ENCODE data around the gene AFF3.

Gene AFF3

DNA sequence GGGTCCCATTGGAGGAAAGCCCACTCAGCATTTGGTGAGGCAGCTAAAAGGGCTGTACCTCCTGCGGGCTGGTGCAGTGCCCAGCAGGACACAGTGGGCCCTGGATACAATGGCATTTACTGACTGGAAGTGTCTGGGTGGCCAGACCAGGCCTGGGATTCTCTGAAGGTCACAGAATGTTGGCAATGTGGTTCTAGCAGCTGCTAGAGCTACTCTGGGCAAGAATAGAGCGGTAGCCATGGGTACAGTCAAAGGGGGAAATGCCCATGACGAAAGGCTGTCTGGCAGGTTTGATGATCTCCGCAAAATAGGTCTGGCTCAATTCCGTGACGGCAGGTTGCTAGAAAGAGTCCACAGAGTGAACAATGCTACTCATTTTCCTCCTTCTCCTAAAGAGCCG lies 241.8 kb downstream of the AFF3 start:
- H3K9ac ChIP-seq (ENCODE audit: low read length) = no peak overlapping the region
- no peak overlapping the region for H3K27ac ChIP-seq (ENCODE audit: low read length)
- no peaks in the 10 kb centered on the region for H3K4me1 ChIP-seq (ENCODE audit: control insufficient read depth, low read depth, low read length)
- H3K4me3 ChIP-seq (ENCODE audit: low read length) = no peak overlapping the region
- H3K9me3 ChIP-seq (ENCODE audit: control insufficient read depth, low read depth, low read length) = no peaks in the 10 kb centered on the region
- H3K36me3 ChIP-seq (ENCODE audit: control insufficient read depth, low read depth, low read length) = no peaks in the 10 kb centered on the region
- no peaks in the 10 kb centered on the region for H3K27me3 ChIP-seq (ENCODE audit: control insufficient read depth, insufficient read depth, low read length)

DNA sequence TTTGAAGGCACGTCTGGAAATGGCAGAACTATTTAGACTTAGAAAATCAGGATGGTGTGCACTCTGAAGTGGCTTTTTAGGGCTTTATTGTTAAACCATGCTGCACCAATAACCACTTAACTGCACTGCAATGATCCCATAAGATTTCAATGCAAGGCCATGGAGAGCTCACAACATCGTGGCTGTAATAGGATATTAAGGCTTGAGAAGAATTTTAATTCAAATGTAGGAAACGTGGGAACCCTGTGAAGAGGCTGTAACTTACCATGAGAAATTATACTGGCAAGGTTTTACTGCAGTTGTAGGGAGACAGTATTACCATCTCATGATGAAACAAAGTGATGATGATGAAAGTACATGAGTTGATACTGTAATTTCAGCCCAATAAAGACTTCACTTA lies 242.5 kb downstream of the AFF3 start:
- H3K4me3 ChIP-seq (ENCODE audit: low read length) = no peak overlapping the region
- no peaks in the 10 kb centered on the region for H3K4me1 ChIP-seq (ENCODE audit: control insufficient read depth, low read depth, low read length)
- no peaks in the 10 kb centered on the region for H3K27me3 ChIP-seq (ENCODE audit: control insufficient read depth, insufficient read depth, low read length)
- no peaks in the 10 kb centered on the region for H3K36me3 ChIP-seq (ENCODE audit: control insufficient read depth, low read depth, low read length)
- H3K27ac ChIP-seq (ENCODE audit: low read length) = no peak overlapping the region
- no peaks in the 10 kb centered on the region for H3K9me3 ChIP-seq (ENCODE audit: control insufficient read depth, low read depth, low read length)
- no peak overlapping the region for H3K9ac ChIP-seq (ENCODE audit: low read length)

DNA sequence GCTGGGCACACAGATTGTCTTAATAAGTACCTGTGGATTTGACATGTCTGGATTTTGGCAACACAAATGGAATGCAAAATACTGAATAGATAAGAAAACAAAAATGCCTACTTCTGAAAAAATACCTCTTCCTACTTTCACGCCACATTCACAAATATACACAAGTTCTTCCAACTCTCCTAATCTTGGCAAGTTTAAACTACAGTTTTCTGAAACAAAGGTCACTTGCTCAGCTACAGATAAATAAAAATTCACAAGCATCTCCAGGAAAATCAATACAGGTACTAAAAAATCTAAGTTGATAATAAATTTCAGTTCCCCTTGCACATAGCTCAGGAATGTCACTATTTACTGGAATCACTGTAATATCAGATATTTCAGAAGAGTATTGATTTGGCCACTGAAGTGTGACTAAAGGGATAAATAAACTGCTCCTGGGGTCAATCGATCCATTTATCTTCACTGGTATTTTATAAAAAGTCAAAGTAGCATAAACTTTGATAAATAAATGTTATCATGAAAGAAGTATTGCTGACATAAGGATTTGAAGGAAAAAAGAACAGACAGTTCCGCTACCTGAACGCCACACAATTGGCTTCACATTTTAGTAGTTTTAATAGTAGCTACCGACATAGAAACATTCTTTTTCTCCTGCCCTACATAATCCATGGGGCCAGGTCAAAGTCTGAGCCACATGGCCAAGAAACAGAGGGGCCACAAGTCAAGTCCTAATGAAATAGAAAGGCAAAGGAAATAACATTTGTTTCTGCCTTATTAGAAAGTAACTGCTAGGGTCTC lies 243.1 kb downstream of the AFF3 start:
- Histone ChIP-seq H3K27ac (ENCODE audit: low read length) (no peak overlapping the region), H3K9ac (ENCODE audit: low read length) (no peak overlapping the region), H3K27me3 (ENCODE audit: control insufficient read depth, insufficient read depth, low read length) (no peaks in the 10 kb centered on the region)

DNA sequence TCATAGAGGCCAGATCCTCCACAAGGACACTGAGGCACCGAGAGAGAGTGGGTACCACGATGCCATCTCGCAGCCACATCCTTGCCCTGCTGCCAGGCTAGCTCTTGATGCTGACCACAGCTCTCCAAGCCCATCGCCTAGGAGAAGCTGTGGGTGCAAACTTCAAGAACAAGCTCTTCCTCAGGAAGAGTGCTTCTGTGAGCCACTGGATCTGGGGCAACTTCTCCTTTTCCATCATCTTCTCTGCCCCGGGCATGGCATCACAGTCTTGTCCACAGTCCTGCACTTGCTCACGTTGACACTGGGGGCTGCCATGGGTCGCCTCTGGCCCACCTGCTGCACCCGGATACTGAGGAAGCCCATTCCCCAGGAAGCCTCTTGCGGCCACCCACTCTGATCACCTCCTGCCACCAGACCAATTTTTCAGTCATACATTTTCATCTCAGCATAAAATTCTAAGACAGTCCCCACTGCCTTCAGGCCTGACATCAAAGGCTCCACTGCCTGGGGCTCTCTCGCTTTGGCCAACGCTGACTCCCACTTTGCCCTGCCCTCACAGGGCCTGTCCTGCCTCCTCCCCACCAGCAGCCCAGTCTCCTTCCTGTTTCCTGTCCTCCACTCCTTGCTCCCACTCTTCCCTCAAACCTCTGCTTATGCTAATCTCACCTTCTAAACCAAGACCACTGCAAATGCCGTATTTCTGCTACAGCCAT lies 243.9 kb downstream of the AFF3 start:
- Histone ChIP-seq H3K9me3 (ENCODE audit: control insufficient read depth, low read depth, low read length) (no peaks in the 10 kb centered on the region), H3K27me3 (ENCODE audit: control insufficient read depth, insufficient read depth, low read length) (no peaks in the 10 kb centered on the region), H3K36me3 (ENCODE audit: control insufficient read depth, low read depth, low read length) (no peaks in the 10 kb centered on the region), H3K9ac (ENCODE audit: low read length) (no peak overlapping the region), H3K4me3 (ENCODE audit: low read length) (no peak overlapping the region), H3K27ac (ENCODE audit: low read length) (no peak overlapping the region), H3K4me1 (ENCODE audit: control insufficient read depth, low read depth, low read length) (no peaks in the 10 kb centered on the region)

More for the DNA sequence above, 243.1 kb downstream of the AFF3 start:
- Histone ChIP-seq H3K36me3 (ENCODE audit: control insufficient read depth, low read depth, low read length) (no peaks in the 10 kb centered on the region), H3K9me3 (ENCODE audit: control insufficient read depth, low read depth, low read length) (no peaks in the 10 kb centered on the region), H3K4me3 (ENCODE audit: low read length) (no peak overlapping the region), H3K4me1 (ENCODE audit: control insufficient read depth, low read depth, low read length) (no peaks in the 10 kb centered on the region)

DNA sequence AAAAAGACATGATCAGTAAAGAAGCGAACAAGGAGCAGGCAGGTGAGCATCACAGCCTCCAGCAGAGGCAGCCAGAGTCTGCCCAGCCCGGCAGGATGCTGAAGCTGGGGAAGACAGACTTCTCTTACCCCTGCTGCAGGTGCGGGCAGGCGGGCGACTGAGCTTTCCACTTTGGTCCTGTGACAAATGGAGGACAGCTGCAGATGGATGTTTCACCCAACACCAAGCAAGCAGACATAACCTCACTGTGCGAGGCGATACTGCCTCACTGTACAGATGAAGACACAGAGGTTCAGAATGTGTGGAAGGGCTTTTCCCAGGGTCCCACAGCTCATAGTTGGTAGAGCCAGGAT lies 251.0 kb downstream of the AFF3 start:
- H3K9ac ChIP-seq (ENCODE audit: low read length) = no peak overlapping the region
- H3K27me3 ChIP-seq (ENCODE audit: control insufficient read depth, insufficient read depth, low read length) = no peaks in the 10 kb centered on the region
- no peak overlapping the region for H3K27ac ChIP-seq (ENCODE audit: low read length)
- no peaks in the 10 kb centered on the region for H3K4me1 ChIP-seq (ENCODE audit: control insufficient read depth, low read depth, low read length)
- no peaks in the 10 kb centered on the region for H3K9me3 ChIP-seq (ENCODE audit: control insufficient read depth, low read depth, low read length)
- H3K4me3 ChIP-seq (ENCODE audit: low read length) = no peak overlapping the region
- no peaks in the 10 kb centered on the region for H3K36me3 ChIP-seq (ENCODE audit: control insufficient read depth, low read depth, low read length)

DNA sequence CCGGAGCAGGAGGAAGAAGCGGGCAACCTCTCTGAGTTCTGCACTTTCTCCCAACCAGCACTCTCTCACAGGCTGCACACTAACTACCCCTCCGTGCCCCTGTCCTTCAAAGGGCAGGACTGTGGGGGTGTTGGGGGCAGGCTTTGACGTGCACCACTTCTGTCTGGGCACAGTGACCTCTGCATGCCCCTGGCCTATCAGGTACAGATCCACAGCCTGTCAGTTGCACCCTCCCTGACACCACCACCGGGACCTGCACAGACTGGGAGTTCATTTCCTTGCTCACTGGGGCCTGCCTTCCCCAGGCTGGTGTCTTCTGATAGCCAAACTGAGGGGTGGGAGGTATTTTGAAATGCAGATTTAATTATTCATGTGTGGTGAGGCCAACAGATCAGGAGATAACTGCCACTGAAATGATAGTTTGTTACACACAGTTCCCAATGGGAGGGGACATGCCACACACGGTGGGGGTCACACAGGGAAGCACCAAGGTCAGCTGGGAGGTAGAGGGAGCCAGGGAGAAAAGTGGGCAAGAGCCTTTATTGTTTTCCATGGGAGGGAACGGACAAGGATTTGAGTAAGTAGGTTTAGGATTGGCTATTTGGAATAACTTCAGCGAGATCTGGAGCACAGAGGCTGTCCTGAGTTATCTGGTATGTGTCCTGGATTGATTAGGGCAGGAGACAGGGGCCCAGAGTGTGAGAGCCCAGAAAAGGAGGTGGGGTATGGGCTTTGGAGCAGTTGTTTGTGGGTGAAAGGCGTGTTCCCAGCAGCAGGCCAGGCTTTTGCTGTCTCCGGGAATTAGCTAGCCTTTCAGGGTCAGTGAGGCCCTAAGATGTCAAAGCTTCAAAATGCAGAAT lies 251.6 kb downstream of the AFF3 start:
- Histone ChIP-seq H3K4me1 (ENCODE audit: control insufficient read depth, low read depth, low read length) (no peaks in the 10 kb centered on the region), H3K9ac (ENCODE audit: low read length) (no peak overlapping the region), H3K27ac (ENCODE audit: low read length) (no peak overlapping the region), H3K9me3 (ENCODE audit: control insufficient read depth, low read depth, low read length) (no peaks in the 10 kb centered on the region), H3K27me3 (ENCODE audit: control insufficient read depth, insufficient read depth, low read length) (no peaks in the 10 kb centered on the region), H3K4me3 (ENCODE audit: low read length) (no peak overlapping the region), H3K36me3 (ENCODE audit: control insufficient read depth, low read depth, low read length) (no peaks in the 10 kb centered on the region)

DNA sequence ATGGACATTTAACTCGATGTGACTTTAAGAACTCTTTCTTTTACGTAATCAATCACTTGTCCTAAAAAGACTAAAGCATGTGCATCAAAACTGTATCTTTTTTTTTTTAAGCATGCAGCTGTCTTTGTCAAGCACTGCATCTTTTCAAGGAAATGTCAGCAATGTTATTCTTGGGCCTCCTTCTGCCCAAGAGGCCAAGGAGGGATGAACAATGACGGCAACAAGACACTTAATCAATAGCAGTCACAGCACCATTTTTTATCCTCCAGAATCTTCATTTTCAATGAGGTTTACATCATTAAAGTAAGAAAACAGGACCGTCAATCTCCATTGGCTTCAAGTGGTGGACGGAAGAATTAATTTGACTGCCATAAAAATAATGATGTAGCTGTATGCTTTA lies 253.8 kb downstream of the AFF3 start:
- Histone ChIP-seq H3K4me1 (ENCODE audit: control insufficient read depth, low read depth, low read length) (no peaks in the 10 kb centered on the region), H3K9ac (ENCODE audit: low read length) (no peak overlapping the region), H3K9me3 (ENCODE audit: control insufficient read depth, low read depth, low read length) (no peaks in the 10 kb centered on the region), H3K36me3 (ENCODE audit: control insufficient read depth, low read depth, low read length) (no peaks in the 10 kb centered on the region), H3K4me3 (ENCODE audit: low read length) (no peak overlapping the region), H3K27ac (ENCODE audit: low read length) (no peak overlapping the region), H3K27me3 (ENCODE audit: control insufficient read depth, insufficient read depth, low read length) (no peaks in the 10 kb centered on the region)

DNA sequence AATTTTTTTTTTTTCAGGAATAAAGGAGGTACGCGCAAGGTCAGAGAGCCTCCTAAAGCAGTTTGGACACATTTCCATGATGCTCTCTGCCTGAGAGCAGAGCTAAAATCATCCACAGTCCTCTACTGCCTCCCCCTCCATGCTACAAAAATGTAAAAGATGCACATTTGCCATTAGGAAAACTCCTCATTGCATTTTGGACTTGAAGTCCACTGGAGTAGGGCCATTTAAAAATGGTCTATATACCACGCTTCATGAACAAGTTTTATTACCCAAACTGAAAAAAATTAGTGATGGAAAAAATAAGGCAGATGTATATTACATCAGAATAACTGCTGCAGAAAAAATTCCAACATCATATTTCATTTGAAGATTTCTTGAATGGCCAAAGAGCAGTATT lies 256.0 kb downstream of the AFF3 start:
- H3K9me3 ChIP-seq (ENCODE audit: control insufficient read depth, low read depth, low read length) = no peaks in the 10 kb centered on the region
- peaks cover 12% of the 10 kb centered on the region for H3K4me1 ChIP-seq (ENCODE audit: control insufficient read depth, low read depth, low read length)
- H3K9ac ChIP-seq (ENCODE audit: low read length) = no peak overlapping the region
- no peaks in the 10 kb centered on the region for H3K36me3 ChIP-seq (ENCODE audit: control insufficient read depth, low read depth, low read length)
- no peak overlapping the region for H3K27ac ChIP-seq (ENCODE audit: low read length)
- no peaks in the 10 kb centered on the region for H3K27me3 ChIP-seq (ENCODE audit: control insufficient read depth, insufficient read depth, low read length)
- H3K4me3 ChIP-seq (ENCODE audit: low read length) = no peak overlapping the region

DNA sequence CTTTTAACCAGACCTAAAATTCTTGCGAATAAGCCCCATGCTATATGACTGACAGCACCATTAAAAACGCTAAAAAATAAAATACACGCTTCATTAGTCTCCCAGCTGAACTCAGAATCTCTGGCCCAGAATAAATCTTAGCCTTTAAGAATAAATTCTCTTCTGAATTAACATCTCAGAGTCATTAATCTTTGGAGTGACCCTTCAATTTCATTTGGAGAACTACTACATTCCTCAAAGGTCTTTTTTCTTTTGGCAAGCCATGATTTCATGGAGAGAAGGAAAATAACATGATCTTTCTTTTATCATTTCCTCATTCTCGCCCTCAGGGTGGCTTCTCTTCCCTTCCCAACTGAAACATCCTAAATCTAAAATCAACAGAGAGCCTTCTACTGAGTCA lies 259.0 kb downstream of the AFF3 start:
- Histone ChIP-seq H3K4me1 (ENCODE audit: control insufficient read depth, low read depth, low read length) (peaks cover 12% of the 10 kb centered on the region), H3K27me3 (ENCODE audit: control insufficient read depth, insufficient read depth, low read length) (no peaks in the 10 kb centered on the region), H3K36me3 (ENCODE audit: control insufficient read depth, low read depth, low read length) (no peaks in the 10 kb centered on the region), H3K4me3 (ENCODE audit: low read length) (no peak overlapping the region), H3K27ac (ENCODE audit: low read length) (no peak overlapping the region), H3K9ac (ENCODE audit: low read length) (no peak overlapping the region), H3K9me3 (ENCODE audit: control insufficient read depth, low read depth, low read length) (no peaks in the 10 kb centered on the region)

DNA sequence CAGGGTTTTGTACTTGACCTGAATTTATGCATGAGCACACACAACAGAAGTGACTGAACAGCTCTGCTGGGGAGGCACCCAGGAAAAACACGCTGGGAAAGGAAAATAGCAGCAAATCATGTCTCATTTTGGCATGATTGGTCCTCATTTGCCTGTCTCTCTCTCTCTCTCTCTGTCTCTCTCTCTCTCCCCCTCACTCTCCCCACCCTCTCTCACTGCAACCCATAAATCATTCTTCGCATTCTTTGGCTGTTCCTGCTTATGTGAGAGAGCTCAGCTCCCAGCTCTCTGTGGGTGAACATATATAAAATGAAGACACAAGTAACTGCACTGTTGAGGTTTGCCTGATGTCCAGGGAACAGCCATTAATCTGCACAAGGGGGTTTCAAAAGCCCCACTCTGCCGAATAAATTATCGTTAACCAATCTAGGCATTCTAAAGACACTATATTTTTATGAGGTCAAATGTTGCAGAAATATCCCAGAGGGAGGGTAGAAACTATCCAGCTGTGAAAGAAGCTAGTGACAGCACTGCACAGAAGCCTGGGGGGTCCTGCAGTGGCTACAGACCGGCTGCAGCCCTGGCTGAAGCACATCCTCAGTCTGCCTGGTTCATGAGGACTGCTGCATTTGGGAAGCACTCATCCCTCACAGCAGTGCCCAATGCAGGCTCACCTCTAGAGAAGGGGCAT lies 260.3 kb downstream of the AFF3 start:
- H3K27me3 ChIP-seq (ENCODE audit: control insufficient read depth, insufficient read depth, low read length) = no peaks in the 10 kb centered on the region
- H3K4me3 ChIP-seq (ENCODE audit: low read length) = no peak overlapping the region
- H3K9me3 ChIP-seq (ENCODE audit: control insufficient read depth, low read depth, low read length) = no peaks in the 10 kb centered on the region
- H3K36me3 ChIP-seq (ENCODE audit: control insufficient read depth, low read depth, low read length) = no peaks in the 10 kb centered on the region
- peaks cover 12% of the 10 kb centered on the region for H3K4me1 ChIP-seq (ENCODE audit: control insufficient read depth, low read depth, low read length)
- H3K27ac ChIP-seq (ENCODE audit: low read length) = no peak overlapping the region
- H3K9ac ChIP-seq (ENCODE audit: low read length) = no peak overlapping the region

DNA sequence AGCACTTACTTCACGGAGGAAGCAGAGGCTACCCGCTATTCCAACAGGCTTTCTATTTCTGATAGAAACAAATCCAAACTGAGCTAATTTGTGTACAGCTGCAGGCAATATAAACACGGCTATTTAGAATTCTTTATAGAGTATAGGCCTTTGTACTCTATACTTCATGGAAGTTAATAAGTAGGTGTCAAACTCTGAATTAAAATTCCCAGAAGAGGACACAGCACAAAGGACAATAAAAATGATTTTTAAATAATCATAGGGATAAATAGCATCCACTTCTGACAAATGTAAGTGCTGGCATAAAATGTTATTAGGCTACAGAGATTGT lies 261.5 kb downstream of the AFF3 start:
- H3K9me3 ChIP-seq (ENCODE audit: control insufficient read depth, low read depth, low read length) = no peaks in the 10 kb centered on the region
- H3K27ac ChIP-seq (ENCODE audit: low read length) = no peak overlapping the region
- H3K4me3 ChIP-seq (ENCODE audit: low read length) = no peak overlapping the region
- H3K36me3 ChIP-seq (ENCODE audit: control insufficient read depth, low read depth, low read length) = no peaks in the 10 kb centered on the region
- H3K27me3 ChIP-seq (ENCODE audit: control insufficient read depth, insufficient read depth, low read length) = no peaks in the 10 kb centered on the region
- H3K9ac ChIP-seq (ENCODE audit: low read length) = no peak overlapping the region
- peaks cover 12% of the 10 kb centered on the region for H3K4me1 ChIP-seq (ENCODE audit: control insufficient read depth, low read depth, low read length)

All from iPS-18a (cell line).